ENCODE measurements around the gene C11orf24. TPM values are rescaled to one million over a fixed set of nuclear protein-coding genes. Genes with fewer than 3 reads are reported as not detected.

C11orf24 gene
- total and polyA plus RNA-seq, 4 donors: 9.8 to 50.0 (median 29.6) TPM

GRCh38 chr11:68260484-68260883 is 11.3 kb downstream of the C11orf24 start:
- WGBS, 2 donors: 96% methylated on average over 6 of the region's 6 CpGs
- Histone ChIP-seq H3K27me3 (ENCODE audit: control insufficient read depth in 3 of 3, insufficient read depth in 3 of 3, low read length in 2 of 3) (no peaks in the 10 kb centered on the region), H3K9ac (ENCODE audit: insufficient read depth in 1 of 2, low read length in 2 of 2) (no peak overlapping the region), H3K27ac (ENCODE audit: low read depth in 1 of 2, low read length in 1 of 2) (no peak overlapping the region), H3K4me1 (ENCODE audit: control insufficient read depth in 5 of 5, insufficient read depth in 5 of 5, low read length in 5 of 5) (peaks cover 0 to 11% (median 2%) of the 10 kb centered on the region in 5 donors), H3K36me3 (ENCODE audit: control insufficient read depth in 4 of 4, insufficient read depth in 4 of 4, low read length in 4 of 4) (peaks cover 4 to 46% (median 19%) of the 10 kb centered on the region in 4 donors), H3K4me3 (no peak overlapping the region), H3K9me3 (ENCODE audit: control insufficient read depth in 4 of 4, insufficient read depth in 3 of 4, low read length in 3 of 4) (peaks cover 0 to 3% (median 0%) of the 10 kb centered on the region in 4 donors)
- TF ChIP-seq, protein P1, sequence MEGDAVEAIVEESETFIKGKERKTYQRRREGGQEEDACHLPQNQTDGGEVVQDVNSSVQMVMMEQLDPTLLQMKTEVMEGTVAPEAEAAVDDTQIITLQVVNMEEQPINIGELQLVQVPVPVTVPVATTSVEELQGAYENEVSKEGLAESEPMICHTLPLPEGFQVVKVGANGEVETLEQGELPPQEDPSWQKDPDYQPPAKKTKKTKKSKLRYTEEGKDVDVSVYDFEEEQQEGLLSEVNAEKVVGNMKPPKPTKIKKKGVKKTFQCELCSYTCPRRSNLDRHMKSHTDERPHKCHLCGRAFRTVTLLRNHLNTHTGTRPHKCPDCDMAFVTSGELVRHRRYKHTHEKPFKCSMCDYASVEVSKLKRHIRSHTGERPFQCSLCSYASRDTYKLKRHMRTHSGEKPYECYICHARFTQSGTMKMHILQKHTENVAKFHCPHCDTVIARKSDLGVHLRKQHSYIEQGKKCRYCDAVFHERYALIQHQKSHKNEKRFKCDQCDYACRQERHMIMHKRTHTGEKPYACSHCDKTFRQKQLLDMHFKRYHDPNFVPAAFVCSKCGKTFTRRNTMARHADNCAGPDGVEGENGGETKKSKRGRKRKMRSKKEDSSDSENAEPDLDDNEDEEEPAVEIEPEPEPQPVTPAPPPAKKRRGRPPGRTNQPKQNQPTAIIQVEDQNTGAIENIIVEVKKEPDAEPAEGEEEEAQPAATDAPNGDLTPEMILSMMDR (IDR thresholded peaks at IDR 0.05; ENCODE audit: control extremely low read depth, extremely low read depth): no peak
- ATAC-seq (ENCODE audit: insufficient read depth, low FRiP score): no peak
- no peak for DNase-seq

DNA sequence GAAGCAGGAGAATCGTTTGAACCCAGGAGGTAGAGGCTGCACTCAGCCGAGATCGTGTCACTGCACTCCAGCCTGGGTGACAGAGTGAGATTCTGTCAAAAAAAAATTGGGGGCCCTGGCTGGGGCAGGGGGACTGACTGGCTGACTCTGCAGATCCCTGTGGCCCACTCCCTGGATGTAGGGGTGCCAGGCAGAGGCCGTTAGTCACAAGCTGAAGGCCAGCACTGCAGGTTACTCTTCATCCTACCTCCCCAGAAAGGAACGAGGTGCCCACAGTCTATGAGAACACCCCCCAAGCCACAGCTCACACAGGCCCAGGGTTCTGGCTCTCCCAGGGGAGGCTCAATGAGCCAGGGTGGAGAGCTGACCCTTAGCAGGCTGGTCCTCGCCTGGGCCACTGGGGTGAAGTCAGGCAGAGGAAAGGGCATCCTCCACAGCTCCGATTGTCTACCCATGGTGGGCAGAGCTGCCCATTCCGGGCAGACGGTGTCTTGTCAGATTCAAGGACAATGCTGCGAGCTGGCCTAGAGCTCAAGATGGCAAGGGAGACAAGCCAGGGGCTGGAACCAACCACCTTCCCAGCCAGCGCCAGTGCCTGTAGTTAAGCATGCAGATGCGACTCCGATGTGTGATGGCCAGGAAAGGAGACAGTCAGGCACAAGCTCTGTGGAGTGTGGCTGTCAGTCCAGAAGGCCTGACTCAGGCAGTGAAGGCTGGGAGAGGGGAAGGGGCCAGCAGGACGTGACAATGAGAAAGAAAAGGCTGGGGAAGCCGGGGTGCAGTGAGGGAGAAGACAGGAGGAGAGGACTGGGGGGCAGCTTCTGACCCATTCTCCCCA is 12.4 kb downstream of the C11orf24 start:
- no peak for ATAC-seq (ENCODE audit: insufficient read depth, low FRiP score)
- TF ChIP-seq, protein P1 (IDR thresholded peaks at IDR 0.05; ENCODE audit: control extremely low read depth, extremely low read depth): no peak
- H3K9ac ChIP-seq (ENCODE audit: insufficient read depth in 1 of 2, low read length in 2 of 2): no peak overlapping the region
- no peak overlapping the region for H3K4me3 ChIP-seq
- peaks cover 4 to 37% (median 19%) of the 10 kb centered on the region in 4 donors for H3K36me3 ChIP-seq (ENCODE audit: control insufficient read depth in 4 of 4, insufficient read depth in 4 of 4, low read length in 4 of 4)
- DNase-seq: no peak
- no peaks in the 10 kb centered on the region for H3K27me3 ChIP-seq (ENCODE audit: control insufficient read depth in 3 of 3, insufficient read depth in 3 of 3, low read length in 2 of 3)
- H3K27ac ChIP-seq (ENCODE audit: low read depth in 1 of 2, low read length in 1 of 2): no peak overlapping the region
- 93 to 95% methylated on average over 15 of the region's 15 CpGs for WGBS, 2 donors
- peaks cover 0 to 11% (median 3%) of the 10 kb centered on the region in 5 donors for H3K4me1 ChIP-seq (ENCODE audit: control insufficient read depth in 5 of 5, insufficient read depth in 5 of 5, low read length in 5 of 5)
- peaks cover 0 to 3% (median 0%) of the 10 kb centered on the region in 4 donors for H3K9me3 ChIP-seq (ENCODE audit: control insufficient read depth in 4 of 4, insufficient read depth in 3 of 4, low read length in 3 of 4)

GRCh38 chr11:68258363-68258765 is 13.4 kb downstream of the C11orf24 start:
- H3K4me3 ChIP-seq: no peak overlapping the region
- TF ChIP-seq, protein P1 (IDR thresholded peaks at IDR 0.05; ENCODE audit: control extremely low read depth, extremely low read depth): no peak
- no peaks in the 10 kb centered on the region for H3K27me3 ChIP-seq (ENCODE audit: control insufficient read depth in 3 of 3, insufficient read depth in 3 of 3, low read length in 2 of 3)
- DNase-seq (no peak), ATAC-seq (ENCODE audit: insufficient read depth, low FRiP score) (no peak)
- no peak overlapping the region for H3K27ac ChIP-seq (ENCODE audit: low read depth in 1 of 2, low read length in 1 of 2)
- H3K4me1 ChIP-seq (ENCODE audit: control insufficient read depth in 5 of 5, insufficient read depth in 5 of 5, low read length in 5 of 5): peaks cover 0 to 11% (median 5%) of the 10 kb centered on the region in 5 donors
- peaks cover 2 to 30% (median 15%) of the 10 kb centered on the region in 4 donors for H3K36me3 ChIP-seq (ENCODE audit: control insufficient read depth in 4 of 4, insufficient read depth in 4 of 4, low read length in 4 of 4)
- peaks cover 0 to 3% (median 0%) of the 10 kb centered on the region in 4 donors for H3K9me3 ChIP-seq (ENCODE audit: control insufficient read depth in 4 of 4, insufficient read depth in 3 of 4, low read length in 3 of 4)
- 93 to 97% methylated on average over 13 of the region's 13 CpGs for WGBS, 2 donors
- no peak overlapping the region for H3K9ac ChIP-seq (ENCODE audit: insufficient read depth in 1 of 2, low read length in 2 of 2)
